NCI-H1694 (cell line): ENCODE results near the gene TMCO6.

Experiments
- DNase-seq: peaks from one replicate; lab custom pipeline; 2025; lab: John Stamatoyannopoulos, UW

TMCO6 gene

GRCh38 chr5:140673187-140673976 lies 34.1 kb downstream of the TMCO6 start, which contains the start of gene DND1:
TSS of gene DND1 (minus strand) at chr5:140673576. CDS start at chr5:140673542, 34 bp downstream.
- DNase-seq = no peak

DNA sequence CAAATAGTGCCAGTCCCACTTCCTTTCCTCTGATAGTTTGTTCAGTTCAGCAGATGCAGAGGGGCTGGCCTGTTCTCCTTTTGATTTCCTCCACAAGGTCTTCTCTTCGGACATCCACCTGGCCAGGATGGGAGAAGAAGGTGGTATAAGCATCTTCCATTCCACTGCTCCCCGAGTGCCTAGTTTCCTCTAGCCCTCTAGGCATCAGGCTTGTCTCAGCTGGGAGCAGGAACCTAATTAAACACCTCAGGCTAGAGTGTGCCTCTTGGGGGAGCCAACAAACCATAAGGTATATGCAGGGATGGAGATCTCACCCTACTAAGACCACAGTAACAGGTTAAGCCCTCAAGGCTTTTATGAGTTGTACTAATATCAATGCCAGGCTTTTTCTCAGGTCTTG lies 35.0 kb downstream of the TMCO6 start:
- DNase-seq = no peak

DNA sequence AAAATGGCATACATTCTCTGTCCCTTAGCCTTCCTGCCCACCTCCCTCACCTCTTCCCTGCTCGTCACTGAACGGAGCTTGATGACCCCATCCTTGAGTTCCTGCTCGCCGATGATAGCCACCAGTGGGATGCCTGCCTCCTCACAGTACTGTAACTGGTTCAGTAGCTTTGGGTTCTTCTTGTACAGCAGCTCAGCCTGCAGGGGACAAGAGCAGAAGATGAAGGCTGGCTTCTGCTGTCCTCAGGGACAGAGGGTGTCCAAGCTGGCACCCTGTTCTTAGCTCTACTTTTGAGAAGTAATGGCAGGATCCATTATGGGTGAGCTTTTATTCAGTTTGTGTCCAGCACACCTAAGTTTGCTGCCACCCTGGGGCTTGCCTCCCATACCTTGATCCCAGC lies 35.4 kb downstream of the TMCO6 start:
- no peak for DNase-seq

DNA sequence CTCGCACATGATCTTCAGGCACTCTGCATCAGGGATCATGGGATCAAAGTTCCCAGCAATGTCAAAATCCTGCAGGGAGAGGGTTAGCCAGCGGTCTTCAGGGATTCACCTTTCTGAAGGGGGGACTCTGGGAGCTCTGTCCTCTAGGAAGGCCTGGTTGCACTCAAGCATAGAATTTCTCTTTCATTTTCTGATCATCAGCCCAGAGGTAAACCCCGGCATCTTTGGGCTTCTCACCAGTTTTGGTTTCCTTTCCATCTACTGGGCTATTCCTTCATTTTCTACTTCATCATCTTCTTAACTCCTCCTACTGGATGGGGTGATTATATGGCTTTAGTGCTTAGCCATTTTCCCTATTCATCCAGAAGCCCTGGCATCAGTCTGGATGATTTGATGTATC lies 38.7 kb downstream of the TMCO6 start:
- no peak for DNase-seq

- DNase-seq = no peak
These were observed 39.7 kb downstream of the TMCO6 start for GRCh38 chr5:140678993-140679392.

DNA sequence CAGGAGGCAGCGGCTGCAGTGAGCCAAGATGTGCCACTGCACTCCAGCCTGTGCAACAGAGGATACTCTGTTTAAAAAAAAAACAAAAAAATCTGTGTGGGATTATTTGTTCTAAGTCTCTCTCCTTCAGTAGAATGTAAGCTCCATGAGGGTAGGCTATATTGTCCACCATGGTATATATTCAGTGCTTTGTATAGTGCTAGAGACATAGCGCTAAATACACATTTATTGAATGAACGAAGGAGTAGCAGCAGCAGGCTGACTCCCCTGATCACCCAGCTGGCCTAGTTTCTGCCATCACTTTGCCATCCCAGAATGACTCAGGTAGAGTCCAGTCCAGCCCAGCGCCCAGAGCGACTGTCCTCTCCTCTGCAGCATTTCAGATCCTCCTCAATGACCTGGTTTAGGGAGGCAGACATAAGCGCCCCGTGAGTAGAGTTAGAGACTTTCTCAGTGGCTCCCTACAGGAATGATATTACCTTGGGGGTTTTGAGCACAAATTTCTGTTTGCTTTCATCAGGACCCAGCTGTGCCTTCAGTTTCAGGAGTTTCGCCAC lies 51.2 kb downstream of the TMCO6 start:
- no peak for DNase-seq

DNA sequence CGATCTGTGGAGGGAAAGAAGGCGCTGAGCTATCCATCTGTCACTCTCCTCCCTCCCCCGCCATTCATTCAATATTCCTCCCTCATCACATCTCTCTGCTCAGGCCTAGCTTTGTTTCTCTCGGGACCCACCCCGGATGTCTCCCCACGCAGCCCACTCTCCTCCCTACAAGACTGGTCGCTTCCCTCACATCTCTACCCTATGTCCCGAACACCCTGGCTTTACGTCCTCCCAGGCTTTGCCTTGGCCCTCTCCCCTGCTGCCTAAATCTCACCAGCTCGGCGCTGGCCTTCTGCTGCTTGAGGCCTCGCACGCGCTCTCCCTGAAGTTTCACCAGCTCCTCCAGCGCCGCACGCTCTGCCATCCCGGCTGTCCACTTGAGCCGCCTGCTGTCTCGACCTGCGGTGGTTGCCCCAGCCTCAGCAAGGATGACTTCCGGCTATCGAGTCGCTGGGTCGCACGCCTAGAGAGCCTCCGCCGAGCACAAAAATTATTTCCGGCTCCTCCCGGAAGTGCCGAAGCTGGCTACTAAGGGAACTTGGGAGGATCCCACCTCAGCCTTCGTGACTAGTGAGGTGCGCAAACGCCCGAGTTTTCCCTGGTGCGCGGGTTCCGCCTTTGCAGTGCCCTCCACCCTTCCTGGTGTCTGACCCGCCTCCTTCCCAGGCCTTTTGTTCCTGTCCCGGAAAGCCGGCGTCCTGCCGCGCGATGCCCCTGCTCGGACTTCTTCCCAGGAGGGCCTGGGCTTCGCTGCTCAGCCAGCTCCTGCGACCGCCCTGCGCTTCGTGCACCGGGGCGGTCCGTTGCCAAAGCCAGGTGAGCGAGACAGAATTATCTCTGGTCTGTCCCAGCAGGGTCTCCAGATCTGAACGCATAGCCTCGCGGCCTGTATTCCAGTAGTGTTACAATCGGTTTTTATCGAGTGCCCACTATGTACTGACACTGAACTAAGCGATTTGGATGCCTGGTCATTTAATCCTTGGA lies 52.0 kb downstream of the TMCO6 start, which contains the start of the genes HARS1 and HARS2:
Gene HARS1 (minus strand): TSS at position 430 of the 984 bp plus-strand sequence. CDS start 66 bp downstream, at position 364.
Gene HARS2 (plus strand): TSS at position 515 of the 984 bp plus-strand sequence. CDS start 194 bp downstream, at position 709.
- DNase-seq = peak; percentile 84

DNA sequence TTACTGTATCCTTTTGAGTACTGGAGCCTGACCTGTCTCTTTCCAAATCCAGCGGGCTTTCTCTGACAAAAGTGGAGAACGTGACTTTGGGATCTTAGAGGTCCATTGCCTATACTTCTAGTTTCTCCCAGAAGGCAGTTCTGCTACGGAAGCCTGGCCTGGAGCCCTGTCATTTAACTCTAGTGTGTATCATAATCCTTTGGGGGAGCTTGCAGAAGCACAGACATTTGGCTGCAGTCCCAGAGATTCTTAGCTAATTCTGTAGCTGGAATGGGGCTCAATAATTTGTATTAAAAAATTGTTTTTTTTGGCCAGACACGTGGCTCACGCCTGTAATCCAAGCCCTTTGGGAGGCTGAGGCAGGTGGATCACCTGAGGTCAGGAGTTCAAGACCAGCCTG lies 55.0 kb downstream of the TMCO6 start:
- DNase-seq = no peak
